ENCODE data around the gene SNX5. TPM values are rescaled to one million over a fixed set of nuclear protein-coding genes. Genes with fewer than 3 reads are reported as not detected.

SNX5 gene
- polyA plus RNA-seq, 1 donor (not counting 4 experiments of a cell fraction or from before 2014, with no cell fraction given) = 187 TPM

- Histone ChIP-seq H4K20me1 (ENCODE audit: control insufficient read depth, extremely low read depth, insufficient read depth, low read length) (no peaks in the 10 kb centered on the region), H3K27me3 (ENCODE audit: control insufficient read depth, extremely low read depth, insufficient read depth, low read length) (no peaks in the 10 kb centered on the region), H3K4me3 (ENCODE audit: control insufficient read depth in 2 of 3, extremely low read depth in 1 of 3, insufficient read depth in 2 of 3, low read depth in 1 of 3, low read length in 3 of 3) (no peak overlapping the region), H3K9me1 (ENCODE audit: control insufficient read depth, extremely low read depth, insufficient read depth, low read length) (no peaks in the 10 kb centered on the region), H3K27ac (ENCODE audit: control insufficient read depth, insufficient read depth, low read length) (no peak overlapping the region), H3K79me2 (ENCODE audit: control insufficient read depth, insufficient read depth, low read length) (peaks cover 42% of the 10 kb centered on the region), H2AFZ (ENCODE audit: control insufficient read depth, low read length) (no peak overlapping the region), H3K9me3 (ENCODE audit: control insufficient read depth, low read depth, low read length) (no peaks in the 10 kb centered on the region), H3K4me2 (ENCODE audit: control insufficient read depth, extremely low read depth, insufficient read depth, low read depth, low read length) (no peak overlapping the region), H3K36me3 (ENCODE audit: control insufficient read depth in 2 of 2, extremely low read depth in 1 of 2, insufficient read depth in 2 of 2, low read length in 2 of 2) (peaks cover 3% of the 10 kb centered on the region in 2 experiments), H3K9ac (ENCODE audit: control insufficient read depth, extremely low read depth, insufficient read depth, low read length) (no peak overlapping the region), H3K4me1 (ENCODE audit: control insufficient read depth, extremely low read depth, insufficient read depth, low read length) (peaks cover 22% of the 10 kb centered on the region)
- dilution Hi-C loops (cut with MboI; ENCODE audit: extremely low pct_ligation_motif_present, low sequenced_read_pairs) = no loop called here
- no peak for FAIRE-seq
- no peak for TF ChIP-seq EZH2 (IDR thresholded peaks at IDR 0.05; ENCODE audit: low read length)
- TF ChIP-seq CTCF (optimal IDR thresholded peaks at IDR 0.05 in 1 of 3, IDR thresholded peaks at IDR 0.05 in 1 of 3, conservative IDR thresholded peaks at IDR 0.05 in 1 of 3; ENCODE audit: extremely low read depth in 1 of 3, insufficient read depth in 2 of 3, low read length in 3 of 3) = no peak
- DNase-seq (ENCODE audit: low read depth, low spot score) = no peak
Observed at GRCh38 chr20:17976305-17976704, 7.7 kb upstream of the SNX5 start.

- H3K27me3 ChIP-seq (ENCODE audit: control insufficient read depth, extremely low read depth, insufficient read depth, low read length) = no peaks in the 10 kb centered on the region
- H3K4me2 ChIP-seq (ENCODE audit: control insufficient read depth, extremely low read depth, insufficient read depth, low read depth, low read length) = peak overlapping the region; percentile 85
- peak overlapping the region; percentile 84 to 97 (median 95) for H3K4me3 ChIP-seq (ENCODE audit: control insufficient read depth in 2 of 3, extremely low read depth in 1 of 3, insufficient read depth in 2 of 3, low read depth in 1 of 3, low read length in 3 of 3)
- H3K27ac ChIP-seq (ENCODE audit: control insufficient read depth, insufficient read depth, low read length) = peak overlapping the region; percentile 98
- dilution Hi-C loops (cut with MboI; ENCODE audit: extremely low pct_ligation_motif_present, low sequenced_read_pairs) = no loop called here
- no peaks in the 10 kb centered on the region for H3K9me1 ChIP-seq (ENCODE audit: control insufficient read depth, extremely low read depth, insufficient read depth, low read length)
- H3K9me3 ChIP-seq (ENCODE audit: control insufficient read depth, low read depth, low read length) = no peaks in the 10 kb centered on the region
- peaks cover 22% of the 10 kb centered on the region for H3K4me1 ChIP-seq (ENCODE audit: control insufficient read depth, extremely low read depth, insufficient read depth, low read length)
- no peaks in the 10 kb centered on the region for H4K20me1 ChIP-seq (ENCODE audit: control insufficient read depth, extremely low read depth, insufficient read depth, low read length)
- H3K36me3 ChIP-seq (ENCODE audit: control insufficient read depth in 2 of 2, extremely low read depth in 1 of 2, insufficient read depth in 2 of 2, low read length in 2 of 2) = peaks cover 3% of the 10 kb centered on the region in 2 experiments
- TF ChIP-seq CTCF (optimal IDR thresholded peaks at IDR 0.05 in 1 of 3, IDR thresholded peaks at IDR 0.05 in 1 of 3, conservative IDR thresholded peaks at IDR 0.05 in 1 of 3; ENCODE audit: extremely low read depth in 1 of 3, insufficient read depth in 2 of 3, low read length in 3 of 3) (no peak), EZH2 (IDR thresholded peaks at IDR 0.05; ENCODE audit: low read length) (no peak)
- peaks cover 73% of the 10 kb centered on the region for H3K79me2 ChIP-seq (ENCODE audit: control insufficient read depth, insufficient read depth, low read length)
- peak overlapping the region; percentile 99 for H3K9ac ChIP-seq (ENCODE audit: control insufficient read depth, extremely low read depth, insufficient read depth, low read length)
- H2AFZ ChIP-seq (ENCODE audit: control insufficient read depth, low read length) = no peak overlapping the region
- FAIRE-seq (no peak), DNase-seq (ENCODE audit: low read depth, low spot score) (no peak)
Observed at GRCh38 chr20:17972121-17972520, 3.5 kb upstream of the SNX5 start.

All from keratinocyte (primary cell).